OCI-LY3 (cell line): ENCODE results near the gene LIN7B.

Experiments
- H2AFZ ChIP-seq: fragments of 200-600, 300-600 bp; shearing (Covaris generic); 2 replicates; pipeline ENCODE4 v1.6.0; 2014; ENCODE audit warnings: antibody characterized with exemption, low read depth, low read length
- H3K27ac ChIP-seq: fragments of 200-600, 300-600 bp; sonication (generic); 2 replicates; pipeline ENCODE4 v1.5.1; 2014; ENCODE audit warnings: mild to moderate bottlenecking, low read length, moderate library complexity, mixed read lengths
- H3K27me3 ChIP-seq: fragments of 200-600, 300-600 bp; sonication (generic); 2 replicates; pipeline ENCODE4 v1.6.1; 2014; ENCODE audit warnings: low read depth, low read length, mixed read lengths
- H3K36me3 ChIP-seq: fragments of 200-600, 300-600 bp; sonication (generic); replicated peaks from 2 replicates; pipeline ENCODE3; 2014; ENCODE audit warnings: low read depth, low read length, mixed read lengths
- H3K4me1 ChIP-seq: fragments of 300-600, 200-600 bp; sonication (generic); 2 replicates; pipeline ENCODE4 v1.6.1; 2014; ENCODE audit warnings: low read length, mixed read lengths
- H3K4me2 ChIP-seq: fragments of 200-600, 300-600 bp; sonication (generic); 2 replicates; pipeline ENCODE4 v1.6.1; 2014; ENCODE audit warnings: low read length, mixed read lengths
- H3K4me3 ChIP-seq: fragments of 300-600, 200-600 bp; sonication (generic); 2 replicates; pipeline ENCODE4 v1.5.1; 2014; ENCODE audit warnings: antibody characterized with exemption, mild to moderate bottlenecking, low read length, moderate library complexity
- H3K79me2 ChIP-seq: fragments of 300-600, 200-600 bp; shearing (Covaris generic); 2 replicates; pipeline ENCODE4 v1.6.1; 2014; ENCODE audit warnings: mild to moderate bottlenecking, low read length, mixed read lengths
- H3K9ac ChIP-seq: fragments of 300-600, 200-600 bp; shearing (Covaris generic); 2 replicates; pipeline ENCODE4 v1.6.0; 2014; ENCODE audit warnings: mild to moderate bottlenecking, low read length, moderate library complexity
- H3K9me3 ChIP-seq: fragments of 200-600, 300-600 bp; shearing (Covaris generic); 2 replicates; pipeline ENCODE4 v1.6.1; 2014; ENCODE audit warnings: low read length, mixed read lengths; ENCODE audit not compliant: insufficient read depth
- H4K20me1 ChIP-seq: fragments of 200-600, 300-600 bp; sonication (generic); 2 replicates; pipeline ENCODE4 v1.6.1; 2016; ENCODE audit warnings: low read length, mixed read lengths; ENCODE audit not compliant: insufficient read depth
- CTCF ChIP-seq: fragments of 200-600, 300-600 bp; sonication (generic); IDR thresholded peaks from 2 replicates; pipeline ENCODE4 v1.5.1; 2014; ENCODE audit warnings: antibody characterized with exemption, low read length, low read depth
- EZH2phosphoT487 ChIP-seq: fragments of 200-600 bp; shearing (Covaris generic); IDR thresholded peaks from 2 replicates; pipeline ENCODE4 v1.6.1; 2018; ENCODE audit warnings: antibody characterized with exemption, mixed run types, low read depth

Gene LIN7B

DNA sequence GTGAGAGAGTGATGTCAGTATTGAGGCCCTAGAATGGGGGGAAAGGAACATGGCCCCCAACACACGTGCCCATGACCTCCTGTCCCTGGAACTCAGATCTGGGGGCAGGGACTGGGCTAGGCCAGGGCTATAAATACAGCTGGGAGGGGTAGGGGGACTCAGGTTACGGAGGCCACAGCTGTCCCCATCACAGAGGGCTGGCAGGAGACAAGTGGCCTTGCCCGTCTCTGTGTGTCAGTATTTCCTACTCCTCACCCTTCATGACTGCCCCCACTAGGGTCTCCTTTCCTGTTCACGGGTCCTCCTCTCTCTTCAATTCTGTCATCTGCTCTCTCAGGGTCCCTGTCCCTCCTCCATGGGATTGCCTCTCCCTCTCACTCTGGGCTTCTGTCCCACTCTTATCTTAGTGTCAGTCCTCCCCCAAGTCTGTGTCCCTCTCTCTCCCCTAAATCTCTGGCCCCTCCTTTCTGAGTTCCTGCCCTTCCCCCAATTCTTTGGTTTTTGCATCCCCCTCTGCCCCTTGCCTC is 41.7 kb downstream of the LIN7B start:
- no peaks in the 10 kb centered on the region for H4K20me1 ChIP-seq
- H3K4me2 ChIP-seq: no peak overlapping the region
- no peak overlapping the region for H3K27ac ChIP-seq
- no peaks in the 10 kb centered on the region for H3K79me2 ChIP-seq
- TF ChIP-seq EZH2phosphoT487 (no peak), CTCF (no peak)
- no peak overlapping the region for H3K9ac ChIP-seq
- peaks cover 12% of the 10 kb centered on the region for H3K4me1 ChIP-seq
- peaks cover 9% of the 10 kb centered on the region for H3K27me3 ChIP-seq
- H3K4me3 ChIP-seq: no peak overlapping the region
- no peaks in the 10 kb centered on the region for H3K36me3 ChIP-seq
- H2AFZ ChIP-seq: no peak overlapping the region
- no peaks in the 10 kb centered on the region for H3K9me3 ChIP-seq

GRCh38 chr19:49157445-49158224 is 43.5 kb downstream of the LIN7B start, which contains the start of gene TRPM4:
TSS of gene TRPM4 (plus strand) at chr19:49157792. CDS start at chr19:49157867, 75 bp downstream.
- H3K4me3 ChIP-seq: no peak within 1 kb of the TSS

DNA sequence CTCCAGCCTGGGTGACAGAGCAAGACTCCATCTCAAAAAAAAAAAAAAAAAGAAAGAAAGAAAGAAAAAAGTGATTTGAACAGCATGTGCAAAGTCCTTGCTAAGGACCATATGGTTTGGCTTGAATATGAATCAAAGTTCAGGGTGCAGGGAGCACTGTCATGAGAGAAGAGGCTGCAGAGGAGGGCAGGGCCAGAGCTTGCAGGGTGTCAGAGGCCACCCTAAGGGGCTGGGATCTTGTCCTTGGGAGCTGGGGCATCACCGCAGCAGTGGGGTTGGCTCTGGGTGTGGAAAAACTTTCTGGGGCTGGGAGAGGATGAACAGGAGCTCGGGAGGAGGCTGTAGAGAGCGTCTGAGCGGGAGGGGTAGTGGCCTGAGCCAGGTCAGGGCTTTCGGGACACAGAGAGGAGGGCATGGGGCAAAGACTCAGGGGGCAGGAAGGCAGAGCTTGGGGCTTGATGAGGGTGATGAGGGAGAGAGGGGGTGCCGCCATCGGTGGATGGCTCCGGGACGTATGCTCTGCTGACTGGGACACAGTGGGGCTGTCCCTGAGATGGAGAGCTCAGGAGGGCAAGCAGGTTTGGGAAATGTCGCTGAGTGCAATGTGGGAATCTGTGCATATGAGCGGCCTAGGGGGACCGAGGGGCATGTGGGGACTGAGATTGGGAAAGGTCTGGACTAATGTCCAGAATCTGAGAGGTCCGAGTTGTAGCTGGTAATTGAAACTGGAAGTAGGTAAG is 46.5 kb downstream of the LIN7B start:
- Histone ChIP-seq H4K20me1 (no peaks in the 10 kb centered on the region), H3K9me3 (no peaks in the 10 kb centered on the region), H3K27ac (no peak overlapping the region), H3K4me1 (no peaks in the 10 kb centered on the region), H3K27me3 (peaks cover 20% of the 10 kb centered on the region), H3K4me2 (no peak overlapping the region), H3K79me2 (no peaks in the 10 kb centered on the region), H3K36me3 (no peaks in the 10 kb centered on the region), H2AFZ (no peak overlapping the region), H3K4me3 (no peak overlapping the region), H3K9ac (no peak overlapping the region)
- TF ChIP-seq CTCF: no peak
- TF ChIP-seq EZH2phosphoT487: no peak

More at GRCh38 chr19:49157445-49158224, 43.5 kb downstream of the LIN7B start, which contains the start of gene TRPM4:
- Histone ChIP-seq H2AFZ (no peak within 1 kb of the TSS), H3K27ac (no peak within 1 kb of the TSS), H4K20me1 (no peaks in the 10 kb centered on the region), H3K4me1 (no peaks in the 10 kb centered on the region), H3K79me2 (no peaks in the 10 kb centered on the region), H3K36me3 (no peaks in the 10 kb centered on the region), H3K9ac (no peak within 1 kb of the TSS), H3K27me3 (peaks cover 9% of the 10 kb centered on the region), H3K9me3 (no peaks in the 10 kb centered on the region), H3K4me2 (no peak within 1 kb of the TSS)
- TF ChIP-seq CTCF (no peak), EZH2phosphoT487 (no peak)

GRCh38 chr19:49161987-49162386 is 47.8 kb downstream of the LIN7B start:
- no peak overlapping the region for H2AFZ ChIP-seq
- H3K9ac ChIP-seq: no peak overlapping the region
- H3K27ac ChIP-seq: no peak overlapping the region
- no peaks in the 10 kb centered on the region for H3K36me3 ChIP-seq
- no peak overlapping the region for H3K4me2 ChIP-seq
- TF ChIP-seq CTCF: no peak
- TF ChIP-seq EZH2phosphoT487: no peak
- H4K20me1 ChIP-seq: no peaks in the 10 kb centered on the region
- H3K79me2 ChIP-seq: no peaks in the 10 kb centered on the region
- H3K4me1 ChIP-seq: no peaks in the 10 kb centered on the region
- no peaks in the 10 kb centered on the region for H3K9me3 ChIP-seq
- no peak overlapping the region for H3K4me3 ChIP-seq
- H3K27me3 ChIP-seq: peaks cover 17% of the 10 kb centered on the region
